ENCODE results near the gene TK2.
"Not testable (repeated sequence)": the region's sequence is repeated elsewhere in the genome, so short reads cannot be mapped to it uniquely, and the experiment has no call there.

Gene TK2

DNA sequence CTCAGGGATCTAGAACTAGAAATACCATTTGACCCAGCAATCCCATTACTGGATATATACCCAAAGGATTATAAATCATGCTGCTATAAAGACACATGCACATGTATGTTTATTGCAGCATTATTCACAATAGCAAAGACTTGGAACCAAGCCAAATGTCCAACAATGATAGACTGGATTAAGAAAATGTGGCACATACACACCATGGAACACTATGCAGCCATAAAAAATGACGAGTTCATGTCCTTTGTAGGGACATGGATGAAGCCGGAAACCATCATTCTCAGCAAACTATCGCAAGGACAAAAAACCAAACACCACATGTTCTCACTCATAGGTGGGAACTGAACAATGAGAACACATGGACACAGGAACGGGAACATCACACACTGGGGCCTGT is 48.4 kb downstream of the TK2 start:
- not testable (repeated sequence) for H3K79me1 ChIP-seq (ENCODE audit: low read depth, low read length); H3K36me3 ChIP-seq (replicated peaks in 1 of 2; ENCODE audit: control insufficient read depth in 2 of 2, insufficient read depth in 2 of 2, low read length in 2 of 2)

GRCh38 chr16:66497921-66498320 is 52.0 kb downstream of the TK2 start:
- not testable (repeated sequence) for H3K27ac ChIP-seq (replicated peaks; ENCODE audit: low read length); H3K23ac ChIP-seq (ENCODE audit: low read depth, low read length, poor library complexity); H2BK120ac ChIP-seq (ENCODE audit: low read depth, low read length); H3K36me3 ChIP-seq (replicated peaks in 1 of 2; ENCODE audit: control insufficient read depth in 2 of 2, insufficient read depth in 2 of 2, low read length in 2 of 2); H3K4ac ChIP-seq (ENCODE audit: low read length); H3K9ac ChIP-seq (ENCODE audit: low read depth, low read length, poor library complexity); H3K4me1 ChIP-seq (ENCODE audit: control insufficient read depth in 2 of 2, insufficient read depth in 1 of 2, low read depth in 1 of 2, low read length in 2 of 2); H3K4me3 ChIP-seq (ENCODE audit: low read length in 2 of 2); H2BK15ac ChIP-seq (ENCODE audit: low read length); H2BK12ac ChIP-seq (ENCODE audit: low read length); H3K14ac ChIP-seq (ENCODE audit: low read length); H3K27me3 ChIP-seq (ENCODE audit: control insufficient read depth in 3 of 3, insufficient read depth in 3 of 3, low read depth in 1 of 3, low read length in 3 of 3); H3K9me3 ChIP-seq (replicated peaks in 1 of 2; ENCODE audit: control insufficient read depth in 2 of 2, insufficient read depth in 1 of 2, low read depth in 1 of 2, low read length in 2 of 2); H3K4me2 ChIP-seq (ENCODE audit: insufficient read depth, low read length, poor library complexity, severe bottlenecking); H2AK5ac ChIP-seq (ENCODE audit: low read depth, low read length); H2BK5ac ChIP-seq (ENCODE audit: low read length); DNase-seq (ENCODE audit: low spot score); H2AFZ ChIP-seq (ENCODE audit: low read length); H4K8ac ChIP-seq (ENCODE audit: low read depth, low read length); H3K18ac ChIP-seq (ENCODE audit: low read length); H3K79me1 ChIP-seq (ENCODE audit: low read depth, low read length); H4K91ac ChIP-seq (ENCODE audit: low read depth, low read length, poor library complexity)
- WGBS, 2 donors (ENCODE audit: extremely low coverage in 2 of 2, insufficient read length in 2 of 2, insufficient replicate concordance in 1 of 2) = no CpG with 5 or more reads among the region's 2 CpGs

More for the DNA sequence above, 48.4 kb downstream of the TK2 start:
- not testable (repeated sequence) for H2BK5ac ChIP-seq (ENCODE audit: low read length); H2AK5ac ChIP-seq (ENCODE audit: low read depth, low read length); H3K18ac ChIP-seq (ENCODE audit: low read length); H2BK12ac ChIP-seq (ENCODE audit: low read length); H3K4me2 ChIP-seq (ENCODE audit: insufficient read depth, low read length, poor library complexity, severe bottlenecking); H2BK15ac ChIP-seq (ENCODE audit: low read length); H3K4me3 ChIP-seq (ENCODE audit: low read length in 2 of 2); H3K9me3 ChIP-seq (replicated peaks in 1 of 2; ENCODE audit: control insufficient read depth in 2 of 2, insufficient read depth in 1 of 2, low read depth in 1 of 2, low read length in 2 of 2); H3K14ac ChIP-seq (ENCODE audit: low read length); H2AFZ ChIP-seq (ENCODE audit: low read length); H3K27ac ChIP-seq (replicated peaks; ENCODE audit: low read length); H4K91ac ChIP-seq (ENCODE audit: low read depth, low read length, poor library complexity); H3K9ac ChIP-seq (ENCODE audit: low read depth, low read length, poor library complexity); H4K8ac ChIP-seq (ENCODE audit: low read depth, low read length); H3K4ac ChIP-seq (ENCODE audit: low read length); H2BK120ac ChIP-seq (ENCODE audit: low read depth, low read length); H3K27me3 ChIP-seq (ENCODE audit: control insufficient read depth in 3 of 3, insufficient read depth in 3 of 3, low read depth in 1 of 3, low read length in 3 of 3); H3K4me1 ChIP-seq (ENCODE audit: control insufficient read depth in 2 of 2, insufficient read depth in 1 of 2, low read depth in 1 of 2, low read length in 2 of 2); H3K23ac ChIP-seq (ENCODE audit: low read depth, low read length, poor library complexity); DNase-seq (ENCODE audit: low spot score)
- WGBS, 2 donors (ENCODE audit: extremely low coverage in 2 of 2, insufficient read length in 2 of 2, insufficient replicate concordance in 1 of 2) = no CpG with 5 or more reads among the region's 4 CpGs

GRCh38 chr16:66496226-66496625 is 53.7 kb downstream of the TK2 start:
- not testable (repeated sequence) for H3K14ac ChIP-seq (ENCODE audit: low read length); H3K4me2 ChIP-seq (ENCODE audit: insufficient read depth, low read length, poor library complexity, severe bottlenecking); H3K4me3 ChIP-seq (ENCODE audit: low read length in 2 of 2); H3K23ac ChIP-seq (ENCODE audit: low read depth, low read length, poor library complexity); H3K9ac ChIP-seq (ENCODE audit: low read depth, low read length, poor library complexity); H2BK120ac ChIP-seq (ENCODE audit: low read depth, low read length); H2AK5ac ChIP-seq (ENCODE audit: low read depth, low read length); H3K4ac ChIP-seq (ENCODE audit: low read length); H3K36me3 ChIP-seq (replicated peaks in 1 of 2; ENCODE audit: control insufficient read depth in 2 of 2, insufficient read depth in 2 of 2, low read length in 2 of 2); H2BK15ac ChIP-seq (ENCODE audit: low read length); DNase-seq (ENCODE audit: low spot score); H2BK5ac ChIP-seq (ENCODE audit: low read length); H2AFZ ChIP-seq (ENCODE audit: low read length); H3K27ac ChIP-seq (replicated peaks; ENCODE audit: low read length); H3K27me3 ChIP-seq (ENCODE audit: control insufficient read depth in 3 of 3, insufficient read depth in 3 of 3, low read depth in 1 of 3, low read length in 3 of 3); H3K4me1 ChIP-seq (ENCODE audit: control insufficient read depth in 2 of 2, insufficient read depth in 1 of 2, low read depth in 1 of 2, low read length in 2 of 2); H4K8ac ChIP-seq (ENCODE audit: low read depth, low read length); H4K91ac ChIP-seq (ENCODE audit: low read depth, low read length, poor library complexity); H3K79me1 ChIP-seq (ENCODE audit: low read depth, low read length); H2BK12ac ChIP-seq (ENCODE audit: low read length); H3K18ac ChIP-seq (ENCODE audit: low read length); H3K9me3 ChIP-seq (replicated peaks in 1 of 2; ENCODE audit: control insufficient read depth in 2 of 2, insufficient read depth in 1 of 2, low read depth in 1 of 2, low read length in 2 of 2)
- no CpG with 5 or more reads among the region's 10 CpGs for WGBS, 2 donors (ENCODE audit: extremely low coverage in 2 of 2, insufficient read length in 2 of 2, insufficient replicate concordance in 1 of 2)

DNA sequence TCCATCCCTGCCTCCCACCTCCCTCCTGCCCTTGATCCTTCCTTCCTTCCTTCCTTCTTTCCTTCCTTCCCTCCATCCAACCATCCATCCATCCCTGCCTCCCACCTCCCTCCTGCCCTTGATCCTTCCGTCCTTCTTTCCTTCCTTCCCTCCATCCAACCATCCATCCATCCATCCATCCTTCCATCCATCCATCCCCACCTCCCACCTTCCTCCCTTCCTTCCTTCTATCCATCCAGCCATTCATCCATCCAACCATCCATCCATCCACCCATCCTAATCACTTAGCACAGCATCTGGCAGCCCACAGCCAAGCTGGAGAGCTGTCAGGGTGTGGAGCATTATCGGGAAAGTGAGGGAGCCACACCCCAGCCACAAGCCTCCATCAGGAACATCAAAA is 54.5 kb downstream of the TK2 start:
- Histone ChIP-seq H2BK15ac (ENCODE audit: low read length) (no peak overlapping the region), H3K4ac (ENCODE audit: low read length) (no peak overlapping the region), H4K8ac (ENCODE audit: low read depth, low read length) (no peak overlapping the region), H4K91ac (ENCODE audit: low read depth, low read length, poor library complexity) (no peak overlapping the region), H3K4me1 (ENCODE audit: control insufficient read depth in 2 of 2, insufficient read depth in 1 of 2, low read depth in 1 of 2, low read length in 2 of 2) (no peaks in the 10 kb centered on the region), H2AK5ac (ENCODE audit: low read depth, low read length) (no peak overlapping the region), H2BK120ac (ENCODE audit: low read depth, low read length) (no peak overlapping the region), H3K27me3 (ENCODE audit: control insufficient read depth in 3 of 3, insufficient read depth in 3 of 3, low read depth in 1 of 3, low read length in 3 of 3) (no peaks in the 10 kb centered on the region), H3K4me2 (ENCODE audit: insufficient read depth, low read length, poor library complexity, severe bottlenecking) (no peak overlapping the region), H2BK5ac (ENCODE audit: low read length) (no peak overlapping the region), H2AFZ (ENCODE audit: low read length) (no peak overlapping the region), H3K9ac (ENCODE audit: low read depth, low read length, poor library complexity) (no peak overlapping the region), H3K14ac (ENCODE audit: low read length) (no peak overlapping the region), H3K18ac (ENCODE audit: low read length) (no peak overlapping the region), H3K9me3 (replicated peaks in 1 of 2; ENCODE audit: control insufficient read depth in 2 of 2, insufficient read depth in 1 of 2, low read depth in 1 of 2, low read length in 2 of 2) (peaks cover 0 to 2% of the 10 kb centered on the region in 2 donors), H3K79me1 (ENCODE audit: low read depth, low read length) (no peaks in the 10 kb centered on the region), H3K36me3 (replicated peaks in 1 of 2; ENCODE audit: control insufficient read depth in 2 of 2, insufficient read depth in 2 of 2, low read length in 2 of 2) (no peaks in the 10 kb centered on the region), H2BK12ac (ENCODE audit: low read length) (no peak overlapping the region), H3K4me3 (ENCODE audit: low read length in 2 of 2) (no peak overlapping the region), H3K23ac (ENCODE audit: low read depth, low read length, poor library complexity) (no peak overlapping the region), H3K27ac (replicated peaks; ENCODE audit: low read length) (no peak overlapping the region)
- no peak for DNase-seq (ENCODE audit: low spot score)
- WGBS, 2 donors (ENCODE audit: extremely low coverage in 2 of 2, insufficient read length in 2 of 2, insufficient replicate concordance in 1 of 2) = 100% methylated on average over 1 of the region's 2 CpGs; no CpG with 5 or more reads in 1 of the 2 donors
